A673 (cell line): ENCODE data around the gene PDE5A. TPM values are rescaled to one million over a fixed set of nuclear protein-coding genes. Genes with fewer than 3 reads are reported as not detected.
"Not testable (repeated sequence)": the region's sequence is repeated elsewhere in the genome, so short reads cannot be mapped to it uniquely, and the experiment has no call there.

Source experiments
- BruUV-seq: library from RNA; stranded (reverse); fragments of 400-500 nt; replicated peaks from 2 replicates; lab custom pipeline; 2021; lab: Mats Ljungman, UMichigan
- CTCF ChIA-PET: fragments of 300-600 bp; sonication (Branson Sonifier 250); formaldehyde crosslinking; loops from one replicate; lab custom pipeline; 2022; ENCODE audit warnings: antibody characterized with exemption; lab: Charles Lee
- POLR2A ChIA-PET: fragments of 300-600 bp; sonication (Branson Sonifier 250); formaldehyde crosslinking; loops from one replicate; lab custom pipeline; 2022; ENCODE audit warnings: antibody characterized with exemption; ENCODE audit not compliant: low non-redundant PET; lab: Charles Lee
- DNase-seq: peaks from one replicate; pipeline ENCODE4 v3.0.0-alpha.2; 2015; ENCODE audit warnings: low spot score
- H3K27ac ChIP-seq: fragments of 200-600 bp; sonication (generic); 2 replicates; pipeline ENCODE4 v1.5.1; 2016; ENCODE audit warnings: mixed run types, low read depth, mild to moderate bottlenecking, mixed read lengths, antibody characterized with exemption, low read length; ENCODE audit not compliant: poor library complexity, severe bottlenecking
- H3K27me3 ChIP-seq: fragments of 200-600 bp; sonication (generic); replicated peaks from 2 replicates; pipeline ENCODE4 v1.6.1; 2017; ENCODE audit warnings: mixed run types, low read depth, mild to moderate bottlenecking, mixed read lengths, antibody characterized with exemption, low read length; ENCODE audit not compliant: insufficient read depth, poor library complexity
- H3K36me3 ChIP-seq: fragments of 200-600 bp; sonication (generic); 2 replicates; pipeline ENCODE4 v1.6.1; 2016; ENCODE audit warnings: mixed run types, mild to moderate bottlenecking, mixed read lengths, antibody characterized with exemption, low read length; ENCODE audit not compliant: insufficient read depth, poor library complexity, severe bottlenecking
- H3K4me1 ChIP-seq: fragments of 200-600 bp; sonication (generic); 2 replicates; pipeline ENCODE4 v1.6.1; 2017; ENCODE audit warnings: mixed run types, mild to moderate bottlenecking, mixed read lengths, antibody characterized with exemption, low read length; ENCODE audit not compliant: insufficient read depth, poor library complexity, severe bottlenecking
- H3K4me3 ChIP-seq: fragments of 200-600 bp; sonication (generic); 2 replicates; pipeline ENCODE4 v1.5.1; 2016; ENCODE audit warnings: low read depth, mixed run types, mild to moderate bottlenecking, mixed read lengths, low read length; ENCODE audit not compliant: poor library complexity, severe bottlenecking
- H3K9me3 ChIP-seq: fragments of 200-600 bp; sonication (generic); 2 replicates; pipeline ENCODE4 v1.6.1; 2016; ENCODE audit warnings: mixed run types, low read depth, mild to moderate bottlenecking, mixed read lengths, antibody characterized with exemption, low read length; ENCODE audit not compliant: poor library complexity, severe bottlenecking
- intact Hi-C: fragments of 100-400 bp; cut with micrococcal nuclease; formaldehyde crosslinking; loops from one replicate; pipeline ENCODE4 v1.10.0; 2022; ENCODE audit not compliant: unreplicated experiment
- total RNA-seq: library from RNA; stranded (reverse); gene quantifications from 2 replicates; pipeline ENCODE4 v1.2.3, GENCODE V29; 2021
- TF ChIP-seq, protein P1 (sequence below): fragments of 300-800, 200-600 bp; sonication (generic); conservative IDR thresholded peaks from 2 replicates; pipeline ENCODE4 v1.5.1; 2017; ENCODE audit warnings: low read depth, mild to moderate bottlenecking, antibody characterized with exemption, low read length, moderate library complexity, mixed read lengths

The PDE5A gene
- total RNA-seq, 1 experiment from 2014 or later, result 1.2 TPM

GRCh38 chr4:119469039-119469438 lies 159.6 kb downstream of the PDE5A start:
- CTCF ChIA-PET, H3K36me3 ChIP-seq, H3K4me3 ChIP-seq, H3K4me1 ChIP-seq, H3K27ac ChIP-seq, DNase-seq, H3K9me3 ChIP-seq, BruUV-seq, POLR2A ChIA-PET, intact Hi-C loops, H3K27me3 ChIP-seq: not testable (repeated sequence)

- H3K4me3 ChIP-seq, H3K27me3 ChIP-seq, BruUV-seq, CTCF ChIA-PET, H3K9me3 ChIP-seq, H3K27ac ChIP-seq, POLR2A ChIA-PET, H3K36me3 ChIP-seq, H3K4me1 ChIP-seq, intact Hi-C loops: not testable (repeated sequence)
- peak; percentile 9 for DNase-seq
Observed at GRCh38 chr4:119462733-119463132, 165.9 kb downstream of the PDE5A start.

DNA sequence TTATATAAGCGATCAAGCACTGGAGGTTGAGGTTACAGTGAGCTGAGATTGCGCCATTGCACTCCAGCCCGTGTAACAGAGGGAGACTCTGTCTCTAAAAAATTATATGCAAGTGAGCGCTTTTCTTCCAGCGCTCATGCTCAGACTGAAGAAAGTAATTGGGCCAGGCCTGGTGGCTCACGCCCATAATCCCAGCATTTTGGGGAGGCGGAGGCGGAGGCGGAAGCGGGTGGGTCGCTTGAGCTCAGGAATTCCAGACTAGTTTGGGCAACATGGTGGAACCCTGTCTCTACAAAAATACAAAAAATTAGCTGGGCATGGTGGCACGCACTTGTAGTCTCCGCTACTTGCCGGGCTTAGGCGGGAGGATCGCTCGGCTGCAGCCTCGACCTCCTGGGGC lies 172.9 kb downstream of the PDE5A start:
- H3K4me3 ChIP-seq, result peak overlapping the region; percentile 25
- H3K36me3 ChIP-seq, H3K9me3 ChIP-seq, intact Hi-C loops, H3K27me3 ChIP-seq, CTCF ChIA-PET, H3K27ac ChIP-seq, H3K4me1 ChIP-seq, BruUV-seq, POLR2A ChIA-PET, DNase-seq: not testable (repeated sequence)

DNA sequence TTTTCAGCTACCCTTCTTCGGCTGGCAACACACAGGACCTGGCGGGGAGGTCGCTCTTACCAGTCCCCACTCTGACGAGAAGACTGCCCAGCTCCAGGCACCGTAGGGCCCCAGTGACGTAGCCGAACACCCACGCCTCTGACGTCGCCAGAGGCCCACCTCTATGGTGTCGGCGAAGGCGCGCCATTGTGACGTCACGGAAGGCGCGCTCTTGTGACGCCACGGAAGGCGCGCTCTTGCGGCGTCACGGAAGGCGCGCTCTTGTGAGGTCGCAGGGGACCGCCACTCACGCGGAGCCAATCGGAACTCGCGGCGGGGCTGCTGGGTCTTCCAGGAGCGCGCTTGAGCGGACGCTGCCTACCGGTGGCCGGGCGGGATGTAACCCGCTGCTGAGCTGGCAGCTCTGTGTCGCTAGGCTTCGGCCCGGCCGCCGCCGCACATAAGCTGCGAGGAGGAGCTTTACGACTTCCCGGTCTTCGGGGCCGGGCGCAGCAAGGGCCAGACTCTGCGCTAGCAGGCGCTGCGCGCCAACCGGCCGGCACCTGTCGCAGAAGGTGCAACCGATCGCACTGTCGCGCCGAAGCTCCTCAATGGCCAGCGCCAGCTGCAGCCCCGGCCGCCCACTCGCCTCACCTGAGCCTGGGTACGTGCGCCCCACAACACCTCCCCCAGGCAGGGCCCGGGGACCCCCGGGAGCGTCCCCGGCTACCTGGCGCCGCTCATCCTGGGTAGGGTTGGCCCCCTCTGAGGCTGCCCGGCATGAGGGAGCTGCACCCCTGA lies 173.9 kb downstream of the PDE5A start:
- H3K27ac ChIP-seq, result peak overlapping the region; percentile 93
- POLR2A ChIA-PET, H3K27me3 ChIP-seq, CTCF ChIA-PET, H3K36me3 ChIP-seq, intact Hi-C loops, H3K9me3 ChIP-seq, BruUV-seq, H3K4me1 ChIP-seq: not testable (repeated sequence)
- DNase-seq, result peak; percentile 96
- TF ChIP-seq, protein P1, sequence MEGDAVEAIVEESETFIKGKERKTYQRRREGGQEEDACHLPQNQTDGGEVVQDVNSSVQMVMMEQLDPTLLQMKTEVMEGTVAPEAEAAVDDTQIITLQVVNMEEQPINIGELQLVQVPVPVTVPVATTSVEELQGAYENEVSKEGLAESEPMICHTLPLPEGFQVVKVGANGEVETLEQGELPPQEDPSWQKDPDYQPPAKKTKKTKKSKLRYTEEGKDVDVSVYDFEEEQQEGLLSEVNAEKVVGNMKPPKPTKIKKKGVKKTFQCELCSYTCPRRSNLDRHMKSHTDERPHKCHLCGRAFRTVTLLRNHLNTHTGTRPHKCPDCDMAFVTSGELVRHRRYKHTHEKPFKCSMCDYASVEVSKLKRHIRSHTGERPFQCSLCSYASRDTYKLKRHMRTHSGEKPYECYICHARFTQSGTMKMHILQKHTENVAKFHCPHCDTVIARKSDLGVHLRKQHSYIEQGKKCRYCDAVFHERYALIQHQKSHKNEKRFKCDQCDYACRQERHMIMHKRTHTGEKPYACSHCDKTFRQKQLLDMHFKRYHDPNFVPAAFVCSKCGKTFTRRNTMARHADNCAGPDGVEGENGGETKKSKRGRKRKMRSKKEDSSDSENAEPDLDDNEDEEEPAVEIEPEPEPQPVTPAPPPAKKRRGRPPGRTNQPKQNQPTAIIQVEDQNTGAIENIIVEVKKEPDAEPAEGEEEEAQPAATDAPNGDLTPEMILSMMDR, result peak; percentile 22; the same call in 1 of the 2 replicates
- peak overlapping the region; percentile 66 for H3K4me3 ChIP-seq

DNA sequence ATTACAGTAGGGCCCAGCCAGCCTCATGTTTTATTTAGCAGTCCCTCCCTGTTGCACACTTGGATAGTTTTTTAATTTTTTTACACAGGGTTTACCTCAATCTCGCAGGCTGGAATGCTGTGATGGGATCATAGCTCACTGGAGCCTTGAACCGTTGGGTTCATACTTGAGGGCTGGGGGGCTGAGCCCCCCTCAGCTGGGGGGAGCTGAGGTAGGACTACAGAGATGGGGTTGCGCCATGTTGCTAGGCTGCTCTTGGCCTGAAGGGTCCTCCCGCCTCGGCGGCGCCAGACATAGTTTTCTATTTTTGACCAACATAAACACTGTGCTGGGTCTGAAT lies 174.5 kb downstream of the PDE5A start:
- H3K4me1 ChIP-seq, POLR2A ChIA-PET, CTCF ChIA-PET, H3K36me3 ChIP-seq, intact Hi-C loops, DNase-seq, H3K27me3 ChIP-seq, H3K9me3 ChIP-seq: not testable (repeated sequence)
- H3K27ac ChIP-seq, result peak overlapping the region; percentile 93
- BruUV-seq, result TSS peak; percentile 67
- H3K4me3 ChIP-seq, result peak overlapping the region; percentile 66

- H3K4me1 ChIP-seq, BruUV-seq, H3K9me3 ChIP-seq, H3K4me3 ChIP-seq, H3K27ac ChIP-seq, intact Hi-C loops, DNase-seq, POLR2A ChIA-PET, H3K27me3 ChIP-seq, CTCF ChIA-PET, H3K36me3 ChIP-seq: not testable (repeated sequence)
Observed at GRCh38 chr4:119453286-119453685, 175.3 kb downstream of the PDE5A start.

- POLR2A ChIA-PET, CTCF ChIA-PET, H3K9me3 ChIP-seq, BruUV-seq, H3K27me3 ChIP-seq, H3K27ac ChIP-seq, intact Hi-C loops, H3K36me3 ChIP-seq, H3K4me1 ChIP-seq, H3K4me3 ChIP-seq, DNase-seq: not testable (repeated sequence)
Observed at GRCh38 chr4:119449851-119450250, 178.8 kb downstream of the PDE5A start.
